Osteocyte (in vitro differentiated cells): ENCODE results near the gene SDK2. TPM values are rescaled to one million over a fixed set of nuclear protein-coding genes. Genes with fewer than 3 reads are reported as not detected.
"Not testable (repeated sequence)": the region's sequence is repeated elsewhere in the genome, so short reads cannot be mapped to it uniquely, and the experiment has no call there.

ENCODE experiments used
- DNase-seq: peaks from one replicate; pipeline ENCODE4 v3.0.0; 2021; ENCODE audit warnings: mixed read lengths; ENCODE audit not compliant: unreplicated experiment; ENCODE audit errors: extremely low spot score
- H3K27ac Mint-ChIP-seq: one replicate; pipeline ENCODE4 v1.8.0; 2021; ENCODE audit warnings: mild to moderate bottlenecking, mixed read lengths; ENCODE audit not compliant: unreplicated experiment
- H3K27me3 Mint-ChIP-seq: one replicate; pipeline ENCODE4 v1.8.0; 2021; ENCODE audit warnings: mixed read lengths; ENCODE audit not compliant: unreplicated experiment
- H3K36me3 Mint-ChIP-seq: one replicate; pipeline ENCODE4 v1.8.0; 2021; ENCODE audit warnings: mixed read lengths; ENCODE audit not compliant: unreplicated experiment
- H3K4me1 Mint-ChIP-seq: one replicate; pipeline ENCODE4 v1.8.0; 2021; ENCODE audit warnings: mixed read lengths; ENCODE audit not compliant: unreplicated experiment
- H3K4me3 Mint-ChIP-seq: one replicate; pipeline ENCODE4 v1.8.0; 2021; ENCODE audit warnings: mild to moderate bottlenecking, moderate library complexity, mixed read lengths; ENCODE audit not compliant: unreplicated experiment
- H3K9me3 Mint-ChIP-seq: one replicate; pipeline ENCODE4 v1.8.0; 2021; ENCODE audit warnings: mixed read lengths; ENCODE audit not compliant: unreplicated experiment
- total RNA-seq: library from RNA; stranded (reverse); gene quantifications from 2 replicates; pipeline ENCODE4 v1.2.1, GENCODE V29; 2021
- TF ChIP-seq, protein P1 (sequence below): fragments of 200-600 bp; sonication (generic); IDR thresholded peaks from 2 replicates; pipeline ENCODE4 v1.5.0; 2021; ENCODE audit warnings: antibody characterized with exemption, mild to moderate bottlenecking, moderate library complexity

SDK2 gene
- total RNA-seq, 1 donor from 2014 or later = 16.5 TPM

GRCh38 chr17:73313526-73314127 lies 330.6 kb downstream of the SDK2 start:
- no peak for DNase-seq
- peak overlapping the region; percentile 32 for H3K4me3 Mint-ChIP-seq
- peaks cover 37% of the 10 kb centered on the region for H3K4me1 Mint-ChIP-seq
- no peaks in the 10 kb centered on the region for H3K27me3 Mint-ChIP-seq
- H3K36me3 Mint-ChIP-seq = no peaks in the 10 kb centered on the region
- no peaks in the 10 kb centered on the region for H3K9me3 Mint-ChIP-seq
- TF ChIP-seq, protein P1, sequence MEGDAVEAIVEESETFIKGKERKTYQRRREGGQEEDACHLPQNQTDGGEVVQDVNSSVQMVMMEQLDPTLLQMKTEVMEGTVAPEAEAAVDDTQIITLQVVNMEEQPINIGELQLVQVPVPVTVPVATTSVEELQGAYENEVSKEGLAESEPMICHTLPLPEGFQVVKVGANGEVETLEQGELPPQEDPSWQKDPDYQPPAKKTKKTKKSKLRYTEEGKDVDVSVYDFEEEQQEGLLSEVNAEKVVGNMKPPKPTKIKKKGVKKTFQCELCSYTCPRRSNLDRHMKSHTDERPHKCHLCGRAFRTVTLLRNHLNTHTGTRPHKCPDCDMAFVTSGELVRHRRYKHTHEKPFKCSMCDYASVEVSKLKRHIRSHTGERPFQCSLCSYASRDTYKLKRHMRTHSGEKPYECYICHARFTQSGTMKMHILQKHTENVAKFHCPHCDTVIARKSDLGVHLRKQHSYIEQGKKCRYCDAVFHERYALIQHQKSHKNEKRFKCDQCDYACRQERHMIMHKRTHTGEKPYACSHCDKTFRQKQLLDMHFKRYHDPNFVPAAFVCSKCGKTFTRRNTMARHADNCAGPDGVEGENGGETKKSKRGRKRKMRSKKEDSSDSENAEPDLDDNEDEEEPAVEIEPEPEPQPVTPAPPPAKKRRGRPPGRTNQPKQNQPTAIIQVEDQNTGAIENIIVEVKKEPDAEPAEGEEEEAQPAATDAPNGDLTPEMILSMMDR = no peak
- H3K27ac Mint-ChIP-seq = no peak overlapping the region

GRCh38 chr17:73312887-73313286 lies 331.4 kb downstream of the SDK2 start:
- not testable (repeated sequence) for DNase-seq, H3K9me3 Mint-ChIP-seq, H3K4me3 Mint-ChIP-seq, H3K27me3 Mint-ChIP-seq, H3K36me3 Mint-ChIP-seq
- peaks cover 36% of the 10 kb centered on the region for H3K4me1 Mint-ChIP-seq
- peak overlapping the region; percentile 83 for H3K27ac Mint-ChIP-seq

GRCh38 chr17:73311781-73312641 lies 332.2 kb downstream of the SDK2 start, which contains the start of gene CDC42EP4:
Gene CDC42EP4 (minus strand): TSS chr17:73312001. CDS start chr17:73286500, 25,501 bp downstream.
- H3K4me1 Mint-ChIP-seq = peaks cover 35% of the 10 kb centered on the region
- peak; percentile 98 for DNase-seq
- TF ChIP-seq, protein P1 = no peak
- no peaks in the 10 kb centered on the region for H3K36me3 Mint-ChIP-seq
- no peaks in the 10 kb centered on the region for H3K27me3 Mint-ChIP-seq
- H3K9me3 Mint-ChIP-seq = no peaks in the 10 kb centered on the region
- H3K27ac Mint-ChIP-seq = peak within 1 kb of the TSS; percentile 83
- H3K4me3 Mint-ChIP-seq = peak within 1 kb of the TSS; percentile 86

DNA sequence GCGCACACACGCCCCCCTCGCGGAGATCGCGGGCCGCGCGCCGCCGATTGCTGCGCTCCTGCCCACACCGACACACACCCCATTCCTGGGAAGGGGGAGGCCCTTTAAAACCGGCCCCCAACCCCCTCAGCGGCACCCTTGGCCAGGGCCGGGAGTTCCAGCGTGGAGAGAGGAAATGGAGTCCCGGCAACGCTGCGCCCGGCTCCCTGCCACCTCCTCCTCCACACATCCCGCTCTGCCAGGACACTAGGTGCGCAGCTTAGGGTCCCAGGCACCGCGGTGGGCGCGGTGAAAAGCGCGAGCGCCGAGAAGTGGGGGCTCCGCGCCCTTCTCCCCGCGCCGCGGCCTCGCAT lies 332.8 kb downstream of the SDK2 start:
- TF ChIP-seq, protein P1 = no peak
- no peak for DNase-seq
- peak overlapping the region; percentile 86 for H3K4me3 Mint-ChIP-seq
- peaks cover 36% of the 10 kb centered on the region for H3K4me1 Mint-ChIP-seq
- peak overlapping the region; percentile 83 for H3K27ac Mint-ChIP-seq
- H3K36me3 Mint-ChIP-seq = no peaks in the 10 kb centered on the region
- no peaks in the 10 kb centered on the region for H3K9me3 Mint-ChIP-seq
- H3K27me3 Mint-ChIP-seq = no peaks in the 10 kb centered on the region

DNA sequence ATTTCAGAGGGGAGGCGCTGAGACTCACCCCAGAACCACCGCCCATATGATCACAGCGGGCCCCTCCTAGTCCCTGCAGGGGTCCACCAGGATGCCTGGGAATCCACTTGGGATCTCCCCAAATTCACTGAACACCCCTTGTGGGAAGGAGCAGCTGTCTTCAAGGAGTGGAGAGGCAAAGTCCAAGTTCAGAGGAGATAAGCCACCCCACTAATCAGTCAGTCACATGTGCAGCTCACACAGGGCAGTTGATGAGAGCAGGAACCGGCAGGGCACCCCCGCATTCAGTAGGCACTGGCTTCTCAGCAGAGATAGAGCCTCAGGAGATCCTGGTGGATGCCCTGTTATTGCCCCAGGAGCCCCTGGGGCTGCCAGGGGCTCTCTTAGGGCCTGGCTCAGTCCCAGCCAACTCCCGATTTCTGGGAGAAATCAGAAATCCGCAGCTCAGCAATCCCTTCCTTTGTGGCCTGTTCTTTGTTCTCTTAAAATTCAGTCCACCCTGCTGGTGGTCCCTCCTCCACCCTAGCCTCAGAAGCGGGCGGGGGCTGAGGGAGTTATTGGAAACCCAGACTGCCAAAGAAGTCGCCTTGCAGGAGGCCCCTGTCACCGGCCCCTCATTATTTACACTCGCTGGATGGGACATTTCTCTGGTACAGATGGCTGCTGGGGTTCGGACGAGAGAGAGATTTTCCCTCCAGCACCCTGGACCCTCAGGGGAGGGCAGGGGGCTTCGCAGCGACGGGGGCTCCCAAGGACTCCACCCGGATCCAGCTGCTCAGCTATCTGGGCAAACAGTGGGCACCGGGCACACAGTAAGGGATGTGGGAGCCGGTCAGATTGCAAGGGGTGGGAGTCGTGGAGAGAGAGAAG lies 334.3 kb downstream of the SDK2 start:
- peak overlapping the region; percentile 99 for H3K27ac Mint-ChIP-seq
- TF ChIP-seq, protein P1 = no peak

DNA sequence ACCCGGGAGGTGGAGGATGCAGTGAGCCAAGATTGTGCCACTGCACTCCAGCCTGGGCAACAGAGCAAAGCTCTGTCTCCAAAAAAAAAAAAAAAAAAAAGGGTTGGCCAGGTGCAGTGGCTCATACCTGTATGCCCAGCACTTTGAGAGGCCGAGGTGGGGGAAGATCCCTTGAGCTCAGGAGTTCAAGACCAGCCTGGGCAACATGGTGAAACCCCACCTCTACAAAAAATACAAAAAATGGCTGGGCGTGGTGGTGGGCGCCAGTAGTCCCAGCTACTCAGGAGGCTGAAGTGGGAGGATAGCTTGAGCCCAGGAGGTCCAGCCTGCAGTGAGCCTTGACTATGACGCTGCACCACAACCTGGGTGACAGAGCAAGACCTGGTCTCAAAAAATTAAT lies 335.3 kb downstream of the SDK2 start:
- H3K4me1 Mint-ChIP-seq = peaks cover 56% of the 10 kb centered on the region
- H3K27me3 Mint-ChIP-seq, H3K27ac Mint-ChIP-seq, H3K36me3 Mint-ChIP-seq, DNase-seq, H3K9me3 Mint-ChIP-seq, H3K4me3 Mint-ChIP-seq: not testable (repeated sequence)

More for the DNA sequence above, 334.3 kb downstream of the SDK2 start:
- H3K4me1 Mint-ChIP-seq = peaks cover 47% of the 10 kb centered on the region
- DNase-seq = no peak
- no peaks in the 10 kb centered on the region for H3K9me3 Mint-ChIP-seq
- H3K4me3 Mint-ChIP-seq = peak overlapping the region; percentile 86
- H3K27me3 Mint-ChIP-seq = no peaks in the 10 kb centered on the region
- H3K36me3 Mint-ChIP-seq = no peaks in the 10 kb centered on the region
